Ascending aorta (tissue), 2 donors: ENCODE measurements around the gene DIPK1C. TPM values are rescaled to one million over a fixed set of nuclear protein-coding genes. Genes with fewer than 3 reads are reported as not detected.

Source experiments
- DNase-seq, 2 donors: peaks; one replicate each; pipeline ENCODE4 v3.0.0-alpha.2; 2019; ENCODE audit warnings: low spot score in 2 of 2
- H3K27ac ChIP-seq, 2 donors: fragments of 200-600 bp; sonication (generic); one replicate each; pipeline ENCODE4 v1.5.1; 2016 to 2017; ENCODE audit warnings: mild to moderate bottlenecking in 1 of 2
- H3K27me3 ChIP-seq: fragments of 200-600 bp; sonication (generic); one replicate; pipeline ENCODE4 v1.5.1; 2017
- H3K36me3 ChIP-seq, 2 donors: fragments of 200-600 bp; sonication (generic); one replicate each; pipeline ENCODE4 v1.5.1; 2016
- H3K4me1 ChIP-seq, 2 donors: fragments of 200-600 bp; sonication (generic); one replicate each; pipeline ENCODE4 v1.5.1; 2016 to 2017; ENCODE audit warnings: mild to moderate bottlenecking in 1 of 2
- H3K4me3 ChIP-seq, 2 donors: fragments of 200-600 bp; sonication (generic); one replicate each; pipeline ENCODE4 v1.5.1; 2016 to 2017; ENCODE audit warnings: mild to moderate bottlenecking in 1 of 2
- H3K9me3 ChIP-seq, 2 donors: fragments of 200-600 bp; sonication (generic); one replicate each; pipeline ENCODE4 v1.5.1; 2016
- CTCF ChIP-seq, 3 experiments: fragments of 200-600 bp in 2 of 3; fragments of 450-650 bp in 1 of 3; sonication (generic) in 2 of 3; IDR thresholded peaks; one replicate each; pipeline ENCODE4 v1.5.1; 2016 to 2019; ENCODE audit warnings: antibody characterized with exemption in 3 of 3, mild to moderate bottlenecking in 1 of 3, moderate library complexity in 1 of 3
- intact Hi-C: fragments of 100-400 bp; cut with DNase I; formaldehyde crosslinking; loops from one replicate; pipeline ENCODE4 v1.15.1; 2023
- total RNA-seq: library from RNA; depleted of rRNA; stranded (reverse); fragments of >200 nt; gene quantifications from one replicate; pipeline ENCODE4 v1.1.0, GENCODE V29; 2016

Gene DIPK1C
- total RNA-seq, 1 donor from 2014 or later: not detected

GRCh38 chr18:74489676-74490075 is 32.6 kb upstream of the DIPK1C start:
- DNase-seq: no peak
- no peaks in the 10 kb centered on the region for H3K4me1 ChIP-seq
- intact Hi-C loops: loop anchor here (10.0 kb wide), 2 partner anchors 1965 to 2005 kb away; partner anchors contain the start of gene ZNF516

GRCh38 chr18:74488864-74489263 is 31.8 kb upstream of the DIPK1C start:
- H3K4me3 ChIP-seq: no peak overlapping the region
- H3K4me1 ChIP-seq: no peaks in the 10 kb centered on the region
- H3K27ac ChIP-seq: no peak overlapping the region
- peak in 1 of 2 donors; percentile 31 for DNase-seq
- H3K9me3 ChIP-seq: no peaks in the 10 kb centered on the region
- H3K36me3 ChIP-seq: no peaks in the 10 kb centered on the region
- TF ChIP-seq CTCF (IDR thresholded peaks at IDR 0.05): no peak
- no peaks in the 10 kb centered on the region for H3K27me3 ChIP-seq
- intact Hi-C loops: no loop called here

More at GRCh38 chr18:74489676-74490075, 32.6 kb upstream of the DIPK1C start:
- H3K4me3 ChIP-seq: no peak overlapping the region
- H3K36me3 ChIP-seq: no peaks in the 10 kb centered on the region
- H3K27me3 ChIP-seq: no peaks in the 10 kb centered on the region
- TF ChIP-seq CTCF (IDR thresholded peaks at IDR 0.05): no peak
- H3K27ac ChIP-seq: no peak overlapping the region
- no peaks in the 10 kb centered on the region for H3K9me3 ChIP-seq

GRCh38 chr18:74488354-74488753 is 31.2 kb upstream of the DIPK1C start:
- no peak overlapping the region for H3K4me3 ChIP-seq
- H3K27me3 ChIP-seq: no peaks in the 10 kb centered on the region
- H3K9me3 ChIP-seq: no peaks in the 10 kb centered on the region
- H3K4me1 ChIP-seq: no peaks in the 10 kb centered on the region
- no peak overlapping the region for H3K27ac ChIP-seq
- DNase-seq: peak in 1 of 2 donors; percentile 42
- TF ChIP-seq CTCF (IDR thresholded peaks at IDR 0.05): no peak
- intact Hi-C loops: no loop called here
- H3K36me3 ChIP-seq: no peaks in the 10 kb centered on the region

DNA sequence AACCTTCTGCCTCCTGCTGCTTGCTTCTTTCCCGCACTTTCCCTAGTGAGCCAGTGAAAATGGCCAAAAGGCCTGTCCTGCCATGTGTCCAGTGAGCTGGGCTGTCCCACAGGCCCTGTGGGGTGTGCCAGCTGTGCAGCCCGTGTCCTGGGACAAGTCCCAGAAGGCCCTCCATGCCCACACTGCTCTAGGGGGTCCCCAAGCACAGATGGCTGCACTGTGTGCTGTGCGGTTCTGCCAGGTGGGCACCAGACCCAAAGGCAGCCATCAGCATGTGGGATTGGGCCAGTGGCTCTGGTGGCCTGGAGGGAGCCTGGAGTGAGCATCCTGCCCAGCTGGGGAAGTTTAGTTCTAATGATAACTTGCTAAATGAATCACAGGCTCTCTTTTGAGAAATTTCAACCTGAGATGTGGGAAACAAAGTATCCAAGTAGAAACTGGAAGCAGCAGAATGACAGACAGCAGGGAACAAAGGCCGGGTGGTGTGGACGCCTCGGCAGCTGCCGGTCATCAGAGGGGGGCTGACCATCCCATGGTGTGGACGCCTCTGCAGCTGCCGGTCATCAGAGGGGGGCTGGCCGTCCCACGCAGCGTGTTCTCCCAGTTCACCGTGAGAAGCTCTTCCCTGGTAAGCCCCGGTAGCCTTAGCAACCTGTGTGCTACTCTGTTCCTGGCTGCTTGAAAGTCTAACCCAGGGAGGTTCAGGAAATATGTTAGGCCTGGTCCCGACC is 29.2 kb upstream of the DIPK1C start:
- intact Hi-C loops: no loop called here
- Histone ChIP-seq H3K4me3 (no peak overlapping the region), H3K36me3 (no peaks in the 10 kb centered on the region), H3K27me3 (no peaks in the 10 kb centered on the region), H3K4me1 (no peaks in the 10 kb centered on the region), H3K9me3 (no peaks in the 10 kb centered on the region), H3K27ac (no peak overlapping the region)
- no peak for TF ChIP-seq CTCF (IDR thresholded peaks at IDR 0.05)
- peak in 1 of 2 donors; percentile 50 for DNase-seq

DNA sequence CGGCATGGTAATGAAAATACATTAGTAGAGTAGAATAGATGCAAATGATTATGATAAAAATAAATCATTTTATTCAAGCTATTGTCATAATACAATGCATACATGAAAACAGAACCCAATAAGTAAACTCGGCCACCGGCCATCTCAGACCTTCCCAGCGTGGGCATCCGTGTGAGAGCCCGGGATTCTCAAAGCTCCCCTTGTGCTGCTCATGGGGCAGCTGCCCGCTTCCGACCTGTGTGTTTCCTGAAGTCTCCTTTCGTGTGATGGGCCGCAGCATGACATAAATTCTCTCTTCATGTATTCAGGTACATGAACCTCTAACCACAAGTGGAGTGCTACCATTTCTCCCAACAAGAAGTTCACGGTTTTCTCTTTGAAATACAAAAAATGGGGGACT is 25.6 kb upstream of the DIPK1C start:
- no peak for TF ChIP-seq CTCF (IDR thresholded peaks at IDR 0.05)
- intact Hi-C loops: no loop called here
- H3K4me3 ChIP-seq: no peak overlapping the region
- no peaks in the 10 kb centered on the region for H3K27me3 ChIP-seq
- H3K9me3 ChIP-seq: no peaks in the 10 kb centered on the region
- no peaks in the 10 kb centered on the region for H3K36me3 ChIP-seq
- DNase-seq: peak in 1 of 2 donors; percentile 40
- no peaks in the 10 kb centered on the region for H3K4me1 ChIP-seq
- H3K27ac ChIP-seq: no peak overlapping the region
